Stimulated activated CD4-positive, alpha-beta T cell treated with anti-CD3 and anti-CD28 coated beads, Interleukin-2, amount 100 ng/mL, for 24 hours (primary cell): Measurements from ENCODE around the gene SYT9.
"Not testable (repeated sequence)": the region's sequence is repeated elsewhere in the genome, so short reads cannot be mapped to it uniquely, and the experiment has no call there.

ENCODE experiments used
- DNase-seq, 2 donors: peaks; one replicate each; pipeline ENCODE4 v3.0.0-alpha.2; 2020

SYT9 gene

DNA sequence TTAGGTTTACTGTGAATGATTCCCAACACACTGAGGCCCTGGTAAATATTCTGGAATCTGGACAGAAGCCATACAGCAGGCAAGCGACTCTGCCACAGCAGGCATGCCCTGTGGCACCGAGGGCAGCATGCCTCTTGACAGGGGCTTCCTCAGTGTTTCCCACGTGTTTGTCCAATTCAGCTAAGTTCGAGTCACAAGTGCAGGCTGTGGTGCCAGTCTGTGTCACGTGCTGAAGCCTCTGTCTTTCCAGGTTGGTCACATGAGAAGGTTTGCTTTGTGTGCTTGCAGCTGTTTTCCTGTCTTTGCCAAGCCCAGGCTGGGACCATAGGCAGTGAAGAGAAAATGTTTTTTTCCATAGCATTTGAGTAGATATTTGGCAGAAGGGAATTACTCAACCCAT lies 259.7 kb downstream of the SYT9 start:
- DNase-seq, result no peak

DNA sequence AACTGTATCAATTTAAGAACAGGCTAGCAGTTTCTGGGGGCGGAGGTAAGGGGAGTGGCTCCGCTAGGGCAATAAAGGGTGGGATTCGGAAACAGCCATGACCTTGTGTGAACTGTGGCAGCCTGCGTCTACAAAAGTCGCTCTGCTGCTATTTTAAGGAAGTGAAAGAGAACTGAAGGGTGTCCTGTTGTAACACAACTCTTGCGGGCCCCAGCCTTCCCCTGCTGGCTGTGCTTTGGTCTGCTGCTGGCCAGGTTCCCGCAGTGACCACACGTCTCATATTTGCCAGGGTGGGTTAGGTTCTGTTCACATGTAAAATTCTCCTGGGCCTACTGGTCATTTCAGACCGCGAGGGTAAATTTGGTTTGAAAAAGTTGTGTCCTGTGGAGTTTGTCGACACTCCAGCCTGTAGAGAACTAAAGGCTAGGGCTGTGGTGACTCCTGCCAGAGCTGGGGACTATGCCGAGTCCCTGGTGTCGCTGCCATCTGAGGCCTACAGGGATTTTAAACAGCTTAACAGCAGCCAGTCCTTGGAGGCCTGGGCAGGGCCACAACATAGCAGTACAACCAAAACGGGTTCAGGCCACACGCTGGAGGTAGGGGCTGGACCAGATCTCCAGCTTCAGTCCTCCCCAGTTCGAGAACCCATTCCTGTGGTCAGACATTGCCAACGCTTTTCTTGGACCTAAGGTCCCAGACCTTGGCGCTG lies 261.0 kb downstream of the SYT9 start:
- DNase-seq, result peak in 1 of 2 donors; percentile 17

DNA sequence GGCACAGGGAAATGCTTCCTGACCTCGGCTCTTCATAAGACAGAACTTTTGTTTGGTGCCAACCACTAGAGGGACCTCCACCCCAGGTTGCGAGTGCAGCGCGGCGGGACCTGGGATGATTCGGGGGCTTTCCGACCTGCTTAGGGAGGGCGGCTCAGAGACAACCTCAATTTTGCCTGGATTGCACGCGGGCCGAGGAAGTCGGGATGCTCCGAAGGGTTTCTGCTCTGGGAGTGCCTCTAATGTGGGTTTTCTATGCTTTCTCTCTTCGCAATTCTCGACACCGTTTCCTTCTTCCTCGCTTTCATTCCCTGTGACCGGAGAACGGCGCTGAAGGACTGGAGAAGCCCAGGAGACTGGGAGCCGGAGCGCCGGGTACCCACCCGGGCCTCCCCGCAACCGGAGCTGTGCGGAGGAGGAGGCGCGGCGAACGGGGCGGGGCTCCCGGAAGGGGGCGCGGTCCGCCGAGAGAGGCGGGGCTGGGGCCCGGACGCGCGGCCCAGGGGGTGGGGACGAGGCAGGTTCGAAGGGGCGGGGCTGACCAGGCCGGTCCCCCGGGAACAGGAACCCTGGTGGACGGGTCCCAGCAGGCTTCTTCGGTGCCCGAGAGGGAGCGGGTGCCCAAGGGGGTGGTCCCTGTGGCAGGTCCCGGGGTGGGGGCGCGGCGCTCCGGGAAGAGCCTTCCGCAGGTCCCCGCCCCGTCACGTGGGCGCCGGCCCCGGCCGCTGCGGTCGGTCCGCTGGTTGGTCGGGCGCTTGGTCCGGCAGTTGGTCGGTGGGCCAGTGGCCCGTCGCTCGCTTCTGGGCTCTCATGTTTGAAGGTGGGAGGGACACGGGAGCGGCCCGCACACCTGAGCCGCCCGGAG lies 261.8 kb downstream of the SYT9 start, which contains the start of gene PPFIBP2:
Gene PPFIBP2 (plus strand): TSS at position 766 of the 865 bp plus-strand sequence. CDS start 35,477 bp downstream, outside the sequence.
- DNase-seq, result peak; percentile 84 to 87

DNA sequence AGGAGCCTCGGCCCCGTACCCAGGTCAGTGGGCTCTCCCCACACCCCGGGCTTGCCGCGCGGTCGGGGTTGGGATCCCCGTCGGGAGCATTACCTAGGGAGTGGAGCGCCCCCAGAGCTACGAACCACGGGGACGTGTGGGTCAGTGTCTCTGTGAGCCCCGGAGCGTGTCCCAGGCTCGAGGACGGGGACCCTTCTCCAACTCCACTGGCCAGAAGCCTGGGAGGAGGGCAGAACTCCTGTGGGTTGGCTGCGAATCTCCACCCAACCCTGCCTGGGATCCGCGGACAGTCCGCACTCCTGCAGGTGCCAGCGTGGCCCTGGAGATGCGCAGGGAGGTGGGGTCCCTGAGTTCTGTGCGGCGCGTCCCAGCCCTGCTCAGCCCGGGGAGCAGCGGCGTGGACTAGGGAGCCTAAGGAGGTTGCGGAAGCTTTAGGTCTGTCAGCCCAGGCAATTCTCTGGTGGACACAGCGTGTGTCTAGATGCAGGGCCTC lies 262.4 kb downstream of the SYT9 start:
- DNase-seq, result peak in 1 of 2 donors; percentile 33

DNA sequence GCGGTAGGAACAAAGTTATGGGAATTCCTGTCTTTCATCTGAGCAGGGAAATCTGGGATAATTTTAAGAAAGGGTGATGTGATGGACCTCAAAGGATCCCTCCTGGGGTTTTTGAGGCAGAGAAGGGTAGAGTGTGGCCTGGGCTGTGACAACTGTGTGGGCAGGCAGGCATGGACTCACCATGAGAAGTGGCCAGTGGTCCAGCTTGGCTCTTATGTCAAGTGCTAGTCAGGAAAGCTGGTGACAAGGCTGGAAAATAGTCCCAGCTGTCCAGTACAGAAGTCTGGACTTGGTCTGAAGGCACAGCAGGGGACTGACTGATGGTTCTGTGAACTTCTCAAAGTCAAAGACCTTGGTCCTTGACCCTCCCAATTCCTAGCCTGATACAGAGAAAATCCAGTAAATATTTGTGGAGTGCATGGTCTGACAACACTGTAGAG lies 263.8 kb downstream of the SYT9 start:
- no peak for DNase-seq

DNA sequence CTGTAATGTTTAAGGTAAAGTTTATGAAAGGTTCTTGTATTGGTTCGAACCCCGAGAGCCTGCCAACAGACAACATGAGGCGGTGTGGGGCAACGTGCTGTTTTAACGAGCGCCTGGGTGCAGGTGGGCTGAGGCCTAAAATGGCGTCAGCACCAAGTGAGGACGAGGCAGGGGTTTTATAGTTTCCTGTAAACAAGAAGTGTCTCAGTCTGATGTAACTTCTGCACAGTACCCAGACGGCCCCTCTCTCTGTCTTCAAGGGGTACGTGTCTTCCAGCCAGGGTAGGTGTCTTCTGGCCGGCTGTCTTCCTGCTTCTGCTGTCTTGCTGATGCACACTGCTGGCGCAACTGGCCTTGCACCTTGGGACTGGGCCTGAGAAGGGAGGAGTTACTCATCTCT lies 264.8 kb downstream of the SYT9 start:
- DNase-seq, result no peak

DNA sequence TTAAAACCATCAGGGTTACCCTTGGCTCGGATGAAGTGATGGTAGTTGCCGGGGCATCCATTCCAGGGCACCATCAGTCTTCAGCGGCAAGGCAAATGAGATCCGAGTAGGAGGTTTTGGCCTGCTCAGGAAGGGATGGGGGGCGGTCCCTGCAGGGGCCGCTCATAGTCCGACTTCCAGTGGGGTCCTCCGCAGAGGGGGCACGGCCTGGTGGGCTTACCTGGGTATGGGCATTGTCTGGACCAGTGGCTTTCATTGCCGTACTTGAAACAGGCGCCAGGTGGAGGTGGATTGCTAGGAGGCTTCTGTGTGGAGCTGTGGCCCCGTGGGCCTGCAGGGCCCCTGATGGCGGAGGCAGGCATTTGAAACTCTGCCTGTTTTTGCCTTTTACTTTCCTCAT lies 266.0 kb downstream of the SYT9 start:
- not testable (repeated sequence) for DNase-seq
